ENCODE measurements around the gene CEP112. TPM values are rescaled to one million over a fixed set of nuclear protein-coding genes. Genes with fewer than 3 reads are reported as not detected.

CEP112 gene
- total and polyA plus RNA-seq, 2 of the 4 experiments (the other 2 are of a cell fraction): 2.5 to 5.6 TPM

- Histone ChIP-seq H3K18ac (ENCODE audit: low read depth, low read length) (no peak overlapping the region), H3K27me3 (ENCODE audit: control insufficient read depth, insufficient read depth, low read length) (no peaks in the 10 kb centered on the region), H4K8ac (ENCODE audit: low read depth in 2 of 2, low read length in 2 of 2) (no peak overlapping the region), H4K91ac (ENCODE audit: insufficient read depth, low read depth, low read length) (no peak overlapping the region), H3K14ac (replicated peaks; ENCODE audit: low read depth, low read length) (no peak overlapping the region), H3K4me1 (ENCODE audit: control insufficient read depth, insufficient read depth, low read length) (no peaks in the 10 kb centered on the region), H3K79me1 (ENCODE audit: low read depth in 1 of 2, low read length in 2 of 2) (no peaks in the 10 kb centered on the region), H2AK5ac (ENCODE audit: low read depth, low read length) (no peak overlapping the region), H4K5ac (ENCODE audit: low read depth, low read length) (no peak overlapping the region), H3K27ac (ENCODE audit: insufficient read depth, low read length) (no peak overlapping the region), H3K9me3 (ENCODE audit: control insufficient read depth, insufficient read depth, low read length) (no peaks in the 10 kb centered on the region), H3K4ac (ENCODE audit: low read depth, low read length) (no peak overlapping the region), H3K4me2 (ENCODE audit: low read depth, low read length) (no peak overlapping the region), H2BK5ac (ENCODE audit: low read depth, low read length, poor library complexity, severe bottlenecking) (no peak overlapping the region), H2AK9ac (replicated peaks; ENCODE audit: low read depth, low read length, poor library complexity) (no peak overlapping the region), H2BK20ac (ENCODE audit: low read depth, low read length) (no peak overlapping the region), H3K56ac (ENCODE audit: extremely low read depth, insufficient read depth, low read length) (no peak overlapping the region), H2AFZ (replicated peaks; ENCODE audit: low read length, poor library complexity) (no peak overlapping the region), H2BK120ac (ENCODE audit: low read depth, low read length) (no peak overlapping the region), H2BK15ac (ENCODE audit: low read depth, low read length) (no peak overlapping the region), H3K4me3 (ENCODE audit: insufficient read depth, low read depth, low read length) (no peak overlapping the region), H3K36me3 (ENCODE audit: control insufficient read depth, insufficient read depth, low read length) (no peaks in the 10 kb centered on the region), H4K20me1 (ENCODE audit: insufficient read depth, low read length) (no peaks in the 10 kb centered on the region), H3K9me1 (ENCODE audit: insufficient read depth, low read length) (no peaks in the 10 kb centered on the region), H3K23ac (ENCODE audit: low read depth, low read length) (no peak overlapping the region), H3K9ac (ENCODE audit: low read depth, low read length) (no peak overlapping the region)
- ChIA-PET POLR2A (ENCODE audit: unreplicated experiment) (no interaction called here), CTCF (no interaction called here)
- DNase-seq (no peak), ATAC-seq (ENCODE audit: low read depth) (no peak)
- in situ Hi-C loops (cut with MboI; ENCODE audit: low sequenced_read_pairs): no loop called here
- TF ChIP-seq MAZ (IDR thresholded peaks at IDR 0.05; ENCODE audit: borderline replicate concordance, low read depth, low read length) (no peak), MAFK (IDR thresholded peaks at IDR 0.05; ENCODE audit: low read depth, low read length) (no peak), POLR2A (IDR thresholded peaks at IDR 0.05; ENCODE audit: low read depth, low read length) (no peak), RFX5 (IDR thresholded peaks at IDR 0.05; ENCODE audit: low read depth, low read length) (no peak), RCOR1 (IDR thresholded peaks at IDR 0.05; ENCODE audit: insufficient replicate concordance, low read length) (no peak), SMC3 (IDR thresholded peaks at IDR 0.05; ENCODE audit: low read depth, low read length) (no peak), CEBPB (IDR thresholded peaks at IDR 0.05; ENCODE audit: low read depth, low read length) (no peak), NFE2L2 (IDR thresholded peaks at IDR 0.05; ENCODE audit: low read depth, low read length) (no peak), CTCF (conservative IDR thresholded peaks at IDR 0.05; ENCODE audit: low read depth, low read length) (no peak), FOS (IDR thresholded peaks at IDR 0.05; ENCODE audit: low read depth, low read length) (no peak), MXI1 (IDR thresholded peaks at IDR 0.05; ENCODE audit: borderline replicate concordance, low read depth, low read length) (no peak), ELK1 (IDR thresholded peaks at IDR 0.05; ENCODE audit: borderline replicate concordance, low read depth, low read length) (no peak)
- dilution Hi-C loops (cut with HindIII; ENCODE audit: low sequenced_read_pairs, unreplicated experiment): no loop called here
- no CpG with 5 or more reads among the region's 4 CpGs for WGBS, 2 experiments (ENCODE audit: extremely low coverage in 2 of 2, insufficient read length in 1 of 2)
- intact Hi-C loops (cut with micrococcal nuclease): no loop called here
- BruUV-seq (replicated peaks): no TSS peak
These were observed 62.2 kb downstream of the CEP112 start for GRCh38 chr17:66129759-66130158.

Data from IMR-90 (cell line).